Spleen (tissue), 7 donors: ENCODE measurements around the gene SUN2.
A peak's percentile ranks its signal among the peaks of the same experiment; 100 is the strongest.

ENCODE experiments used
- POLR2A ChIP-seq, 3 donors: fragments of 450-650 bp; IDR thresholded peaks; one replicate each; pipeline ENCODE4 v1.5.1; 2017; ENCODE audit warnings: antibody characterized with exemption in 3 of 3, mild to moderate bottlenecking in 1 of 3
- POLR2AphosphoS5 ChIP-seq, 3 donors: sonication (generic); formaldehyde crosslinking; IDR thresholded peaks; one replicate each; pipeline ENCODE4 v1.5.1; 2017; ENCODE audit warnings: antibody characterized with exemption in 3 of 3
- TF ChIP-seq, protein P1 (sequence below), 11 experiments: fragments of 200-600 bp in 7 of 11; fragments of 450-650 bp in 4 of 11; sonication (generic) in 4 of 11; IDR thresholded peaks in 8 of 11; conservative IDR thresholded peaks in 3 of 11; 1 replicate in 7 of 11; 2 replicates in 4 of 11; pipeline versions ENCODE4 v1.4.0 to v1.8.0; 2016 to 2021; ENCODE audit warnings: antibody characterized with exemption in 11 of 11, inconsistent platforms in 4 of 11, mild to moderate bottlenecking in 1 of 11
- donor health status: DM: no; HTN: no; CAD: no; lungs with moderate emphysema.
- donor health status: DM: no; HTN: no; CAD: no.
- donor health status: DM: no; HTN: no; CAD: no.

DNA sequence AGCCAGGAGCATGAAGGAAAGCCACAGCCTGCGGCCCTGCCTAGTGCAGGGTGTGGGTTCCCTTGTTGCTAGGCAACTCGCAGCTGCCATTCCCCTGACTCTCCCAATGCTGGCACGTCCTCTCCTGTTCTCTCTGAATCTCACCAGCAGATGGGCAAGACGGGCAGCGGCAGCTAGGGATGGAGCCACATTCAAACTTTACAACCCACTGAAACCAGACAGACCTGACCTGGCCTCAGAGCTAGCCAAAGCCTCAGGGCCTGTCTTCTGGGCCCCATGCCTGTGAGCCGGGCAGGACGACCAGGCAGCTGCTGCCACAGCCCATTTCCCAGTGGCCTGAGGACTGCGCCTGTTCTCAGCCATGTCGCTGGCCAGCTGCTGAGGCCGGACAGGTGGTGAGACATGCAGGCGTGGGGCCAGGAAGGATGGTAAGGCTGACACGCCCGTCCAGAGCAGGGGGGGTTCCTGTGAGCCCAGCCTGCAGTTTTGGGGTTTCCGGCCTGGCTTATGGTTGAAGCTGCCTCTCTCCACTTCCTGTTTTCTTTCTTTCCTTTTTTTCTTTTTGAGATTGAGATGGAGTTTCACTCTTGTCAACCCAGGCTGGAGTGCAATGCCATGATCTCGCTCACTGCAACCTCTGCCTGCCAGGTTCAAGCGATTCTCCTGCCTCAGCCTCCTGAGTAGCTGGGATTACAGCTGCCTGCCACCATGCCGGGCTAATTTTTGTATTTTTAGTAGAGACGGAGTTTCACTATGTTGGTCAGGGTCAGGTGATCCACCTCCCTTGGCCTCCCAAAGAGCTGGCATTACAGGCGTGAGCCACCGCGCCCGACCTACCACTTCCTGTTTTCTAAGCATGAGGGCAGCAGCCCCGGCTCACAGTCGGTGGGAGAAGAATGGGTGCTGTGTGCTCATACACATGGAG, 4.1 kb downstream of the SUN2 start:
- TF ChIP-seq, protein P1, sequence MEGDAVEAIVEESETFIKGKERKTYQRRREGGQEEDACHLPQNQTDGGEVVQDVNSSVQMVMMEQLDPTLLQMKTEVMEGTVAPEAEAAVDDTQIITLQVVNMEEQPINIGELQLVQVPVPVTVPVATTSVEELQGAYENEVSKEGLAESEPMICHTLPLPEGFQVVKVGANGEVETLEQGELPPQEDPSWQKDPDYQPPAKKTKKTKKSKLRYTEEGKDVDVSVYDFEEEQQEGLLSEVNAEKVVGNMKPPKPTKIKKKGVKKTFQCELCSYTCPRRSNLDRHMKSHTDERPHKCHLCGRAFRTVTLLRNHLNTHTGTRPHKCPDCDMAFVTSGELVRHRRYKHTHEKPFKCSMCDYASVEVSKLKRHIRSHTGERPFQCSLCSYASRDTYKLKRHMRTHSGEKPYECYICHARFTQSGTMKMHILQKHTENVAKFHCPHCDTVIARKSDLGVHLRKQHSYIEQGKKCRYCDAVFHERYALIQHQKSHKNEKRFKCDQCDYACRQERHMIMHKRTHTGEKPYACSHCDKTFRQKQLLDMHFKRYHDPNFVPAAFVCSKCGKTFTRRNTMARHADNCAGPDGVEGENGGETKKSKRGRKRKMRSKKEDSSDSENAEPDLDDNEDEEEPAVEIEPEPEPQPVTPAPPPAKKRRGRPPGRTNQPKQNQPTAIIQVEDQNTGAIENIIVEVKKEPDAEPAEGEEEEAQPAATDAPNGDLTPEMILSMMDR (IDR thresholded peaks at IDR 0.05 in 8 of 11, conservative IDR thresholded peaks at IDR 0.05 in 3 of 11), result peak in 1 of 11 experiments; percentile 16
- no peak for TF ChIP-seq POLR2A (IDR thresholded peaks at IDR 0.05)
- TF ChIP-seq POLR2AphosphoS5 (IDR thresholded peaks at IDR 0.05), result peak; percentile 77 to 88 (median 82)
